Measurements from ENCODE around the gene JARID2.

JARID2 gene

GRCh38 chr6:15547400-15547799, 301.5 kb downstream of the JARID2 start:
- DNase-seq (ENCODE audit: low read depth) = no peak

- no peak for DNase-seq (ENCODE audit: low read depth)
These were observed 303.5 kb downstream of the JARID2 start for GRCh38 chr6:15549371-15549770.

GRCh38 chr6:15550546-15551123, 304.8 kb downstream of the JARID2 start:
- no peak for DNase-seq (ENCODE audit: low read depth)

GRCh38 chr6:15551262-15551661, 305.4 kb downstream of the JARID2 start:
- DNase-seq (ENCODE audit: low read depth) = no peak

GRCh38 chr6:15551798-15552197, 305.9 kb downstream of the JARID2 start:
- no peak for DNase-seq (ENCODE audit: low read depth)

GRCh38 chr6:15553031-15553430, 307.2 kb downstream of the JARID2 start:
- DNase-seq (ENCODE audit: low read depth) = no peak

- no peak for DNase-seq (ENCODE audit: low read depth)
These were observed 307.9 kb downstream of the JARID2 start for GRCh38 chr6:15553736-15554294.

- DNase-seq (ENCODE audit: low read depth) = no peak
These were observed 308.8 kb downstream of the JARID2 start for GRCh38 chr6:15554728-15555100.

GRCh38 chr6:15555101-15556038, 309.5 kb downstream of the JARID2 start:
- no peak for DNase-seq (ENCODE audit: low read depth)

GRCh38 chr6:15556711-15557110, 310.8 kb downstream of the JARID2 start:
- no peak for DNase-seq (ENCODE audit: low read depth)

- DNase-seq (ENCODE audit: low read depth) = no peak
These were observed 311.3 kb downstream of the JARID2 start for GRCh38 chr6:15557174-15557573.

GRCh38 chr6:15560713-15561112, 314.8 kb downstream of the JARID2 start:
- DNase-seq (ENCODE audit: low read depth) = no peak

- DNase-seq (ENCODE audit: low read depth) = no peak
These were observed 315.8 kb downstream of the JARID2 start for GRCh38 chr6:15561447-15562199.

- no peak for DNase-seq (ENCODE audit: low read depth)
These were observed 317.1 kb downstream of the JARID2 start for GRCh38 chr6:15562977-15563376.

- DNase-seq (ENCODE audit: low read depth) = no peak
These were observed 323.4 kb downstream of the JARID2 start for GRCh38 chr6:15569035-15569995.

- no peak for DNase-seq (ENCODE audit: low read depth)
These were observed 324.3 kb downstream of the JARID2 start for GRCh38 chr6:15570171-15570570.
